HepG2 (cell line): ENCODE measurements around the gene ANKS1A.

ENCODE experiments used
- HMGXB4 ChIP-seq, 2 experiments: sonication (generic) in 1 of 2; formaldehyde crosslinking in 1 of 2; IDR thresholded peaks; 2 replicates each; pipeline versions ENCODE4 v1.4.0 to v1.6.1; 2018 to 2020; ENCODE audit warnings: missing genetic modification reagents in 2 of 2, borderline replicate concordance in 1 of 2, low read depth in 1 of 2, mild to moderate bottlenecking in 1 of 2, missing biosample characterization in 1 of 2
- ZNF207 ChIP-seq: fragments of 450-650 bp; IDR thresholded peaks from 2 replicates; pipeline ENCODE4 v1.6.1; 2016; ENCODE audit warnings: antibody characterized with exemption, borderline replicate concordance

- no peak for TF ChIP-seq ZNF207
- TF ChIP-seq HMGXB4 (CRISPR knock-in tag; IDR thresholded peaks at IDR 0.05; ENCODE audit: borderline replicate concordance in 1 of 2, low read depth in 1 of 2), result no peak
Observed at GRCh38 chr6:34888514-34888856, 570 bp upstream of the ANKS1A start.
